Thymus (tissue), 2 donors: Measurements from ENCODE around the gene KRTAP10-7. TPM values are rescaled to one million over a fixed set of nuclear protein-coding genes. Genes with fewer than 3 reads are reported as not detected.

Source experiments
- polyA plus RNA-seq: library from polyadenylated mRNA; stranded (reverse); fragments of 200-250 nt; gene quantifications from one replicate; pipeline ENCODE4 v1.2.3, GENCODE V29; 2013
- total RNA-seq: library from RNA; stranded (reverse); fragments of 120-200 nt; gene quantifications from one replicate; pipeline ENCODE4 v1.2.4, GENCODE V29; 2013
- donor health status: healthy.

Gene KRTAP10-7
- total and polyA plus RNA-seq, 2 donors, result not detected

Other genes starting within 250 kb of the KRTAP10-7 start
- gene TRPM2, start 247.0 kb upstream of the KRTAP10-7 start, total RNA-seq, result 2.7 TPM
- 9.4 TPM for gene TRPM2, start 247.0 kb upstream of the KRTAP10-7 start, polyA plus RNA-seq
- gene LRRC3, start 145.1 kb upstream of the KRTAP10-7 start, total RNA-seq, result 0.24 TPM
- 0.55 TPM for gene LRRC3, start 145.1 kb upstream of the KRTAP10-7 start, polyA plus RNA-seq
- gene KRTAP10-1, start 60.4 kb upstream of the KRTAP10-7 start, total RNA-seq, result not detected
- not detected for gene KRTAP10-1, start 60.4 kb upstream of the KRTAP10-7 start, polyA plus RNA-seq
- not detected for gene KRTAP10-2, start 49.1 kb upstream of the KRTAP10-7 start, total RNA-seq
- gene KRTAP10-2, start 49.1 kb upstream of the KRTAP10-7 start, polyA plus RNA-seq, result not detected
- gene KRTAP10-3, start 41.8 kb upstream of the KRTAP10-7 start, total RNA-seq, result not detected
- gene KRTAP10-3, start 41.8 kb upstream of the KRTAP10-7 start, polyA plus RNA-seq, result not detected
- gene KRTAP10-4, start 26.9 kb upstream of the KRTAP10-7 start, total RNA-seq, result not detected
- gene KRTAP10-4, start 26.9 kb upstream of the KRTAP10-7 start, polyA plus RNA-seq, result not detected
- gene KRTAP10-5, start 20.0 kb upstream of the KRTAP10-7 start, total RNA-seq, result not detected
- not detected for gene KRTAP10-5, start 20.0 kb upstream of the KRTAP10-7 start, polyA plus RNA-seq
- not detected for gene KRTAP10-6, start 8.1 kb upstream of the KRTAP10-7 start, total RNA-seq
- not detected for gene KRTAP10-6, start 8.1 kb upstream of the KRTAP10-7 start, polyA plus RNA-seq
- gene KRTAP10-8, start 11.5 kb downstream of the KRTAP10-7 start, total RNA-seq, result not detected
- not detected for gene KRTAP10-8, start 11.5 kb downstream of the KRTAP10-7 start, polyA plus RNA-seq
- gene KRTAP10-9, start 26.5 kb downstream of the KRTAP10-7 start, total RNA-seq, result not detected
- not detected for gene KRTAP10-9, start 26.5 kb downstream of the KRTAP10-7 start, polyA plus RNA-seq
- not detected for gene KRTAP10-10, start 36.8 kb downstream of the KRTAP10-7 start, total RNA-seq
- gene KRTAP10-10, start 36.8 kb downstream of the KRTAP10-7 start, polyA plus RNA-seq, result not detected
- not detected for gene KRTAP10-11, start 45.8 kb downstream of the KRTAP10-7 start, total RNA-seq
- not detected for gene KRTAP10-11, start 45.8 kb downstream of the KRTAP10-7 start, polyA plus RNA-seq
- not detected for gene KRTAP12-4, start 54.1 kb downstream of the KRTAP10-7 start, total RNA-seq
- not detected for gene KRTAP12-4, start 54.1 kb downstream of the KRTAP10-7 start, polyA plus RNA-seq
- gene KRTAP12-3, start 57.3 kb downstream of the KRTAP10-7 start, total RNA-seq, result not detected
- not detected for gene KRTAP12-3, start 57.3 kb downstream of the KRTAP10-7 start, polyA plus RNA-seq
- gene KRTAP12-2, start 66.3 kb downstream of the KRTAP10-7 start, total RNA-seq, result not detected
- not detected for gene KRTAP12-2, start 66.3 kb downstream of the KRTAP10-7 start, polyA plus RNA-seq
- not detected for gene KRTAP12-1, start 81.6 kb downstream of the KRTAP10-7 start, total RNA-seq
- not detected for gene KRTAP12-1, start 81.6 kb downstream of the KRTAP10-7 start, polyA plus RNA-seq
- gene KRTAP10-12, start 96.6 kb downstream of the KRTAP10-7 start, total RNA-seq, result not detected
- gene KRTAP10-12, start 96.6 kb downstream of the KRTAP10-7 start, polyA plus RNA-seq, result not detected
- 0.38 TPM for gene TSPEAR, start 111.0 kb downstream of the KRTAP10-7 start, total RNA-seq
- 0.07 TPM for gene TSPEAR, start 111.0 kb downstream of the KRTAP10-7 start, polyA plus RNA-seq
- 32.8 TPM for gene UBE2G2, start 201.2 kb downstream of the KRTAP10-7 start, total RNA-seq
- gene UBE2G2, start 201.2 kb downstream of the KRTAP10-7 start, polyA plus RNA-seq, result 67.6 TPM
- gene SUMO3, start 217.5 kb downstream of the KRTAP10-7 start, total RNA-seq, result 63.7 TPM
- 49.6 TPM for gene SUMO3, start 217.5 kb downstream of the KRTAP10-7 start, polyA plus RNA-seq